ENCODE data around the gene THBS4.

Gene THBS4

DNA sequence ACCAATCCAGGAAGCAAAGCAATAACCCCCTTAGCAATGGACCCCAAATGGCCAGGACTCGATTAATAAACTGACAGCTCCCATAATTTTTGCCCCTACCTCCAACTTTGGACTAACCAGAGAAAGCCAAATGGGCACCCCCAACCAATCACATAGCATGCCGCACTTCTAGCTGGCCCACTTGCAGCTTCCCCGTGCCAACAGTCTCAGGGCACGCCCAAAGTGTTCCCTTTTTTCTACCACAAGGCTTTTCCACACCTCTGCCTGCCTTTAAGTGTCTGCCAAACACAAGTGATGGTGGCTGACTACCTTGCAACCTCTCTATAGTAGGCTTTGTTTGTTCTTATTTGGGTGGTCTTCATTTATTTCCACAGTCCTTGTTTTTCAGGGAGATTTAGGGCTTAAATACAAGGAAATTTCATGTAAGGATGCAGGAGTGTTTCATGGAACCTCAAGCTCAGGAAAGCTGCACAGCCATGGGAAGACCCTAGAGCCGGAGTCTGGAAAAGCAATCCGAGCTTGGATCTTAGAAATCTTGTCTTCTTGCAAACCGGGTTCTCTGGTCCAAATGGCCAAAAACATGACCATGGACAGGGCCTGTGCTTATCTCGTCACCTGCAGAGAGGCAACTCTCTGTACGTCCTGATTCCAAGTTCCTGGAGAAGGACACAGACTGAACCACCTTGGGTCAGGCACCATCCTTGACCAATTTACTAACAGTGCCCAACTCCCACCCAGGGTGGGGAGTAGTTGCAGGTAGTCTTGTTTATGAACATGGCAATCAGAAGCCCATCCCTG lies 89.2 kb downstream of the THBS4 start:
- Histone ChIP-seq H3K36me3 (ENCODE audit: control insufficient read depth in 1 of 2, insufficient read depth in 2 of 2, low read length in 2 of 2) (no peaks in the 10 kb centered on the region), H4K91ac (ENCODE audit: low read depth, low read length) (no peak overlapping the region), H3K27ac (ENCODE audit: low read depth, low read length) (no peak overlapping the region), H3K4me1 (ENCODE audit: control insufficient read depth in 1 of 2, insufficient read depth in 2 of 2, low read length in 2 of 2) (peaks cover 2 to 4% of the 10 kb centered on the region in 2 experiments), H3K4ac (ENCODE audit: low read depth, low read length) (no peak overlapping the region), H3K23ac (ENCODE audit: low read length) (no peak overlapping the region), H3K27me3 (ENCODE audit: insufficient read depth, low read length) (no peaks in the 10 kb centered on the region), H3K4me2 (ENCODE audit: low read length) (no peak overlapping the region), H2AK5ac (ENCODE audit: low read length) (no peak overlapping the region), H2BK120ac (ENCODE audit: insufficient read depth, low read length, poor library complexity) (no peak overlapping the region), H2BK12ac (ENCODE audit: low read length) (no peak overlapping the region), H2BK5ac (ENCODE audit: low read depth, low read length, poor library complexity) (no peak overlapping the region), H2AFZ (ENCODE audit: insufficient read depth, low read length, poor library complexity) (no peak overlapping the region), H4K12ac (ENCODE audit: low read depth, low read length) (no peak overlapping the region), H3K4me3 (ENCODE audit: low read depth, low read length) (no peak overlapping the region), H3K9me3 (ENCODE audit: insufficient read depth, low read depth, low read length) (no peaks in the 10 kb centered on the region), H4K8ac (ENCODE audit: low read depth, low read length) (no peak overlapping the region), H3K14ac (ENCODE audit: low read length) (no peak overlapping the region), H3K79me1 (ENCODE audit: low read length) (no peaks in the 10 kb centered on the region), H3K9ac (ENCODE audit: low read length) (no peak overlapping the region), H3K18ac (ENCODE audit: low read length) (no peak overlapping the region), H3K79me2 (ENCODE audit: control insufficient read depth, insufficient read depth, low read length, poor library complexity) (no peaks in the 10 kb centered on the region)
- no peak for DNase-seq
- WGBS (ENCODE audit: extremely low coverage, insufficient coverage, insufficient read length) = no CpG with 5 or more reads among the region's 9 CpGs

DNA sequence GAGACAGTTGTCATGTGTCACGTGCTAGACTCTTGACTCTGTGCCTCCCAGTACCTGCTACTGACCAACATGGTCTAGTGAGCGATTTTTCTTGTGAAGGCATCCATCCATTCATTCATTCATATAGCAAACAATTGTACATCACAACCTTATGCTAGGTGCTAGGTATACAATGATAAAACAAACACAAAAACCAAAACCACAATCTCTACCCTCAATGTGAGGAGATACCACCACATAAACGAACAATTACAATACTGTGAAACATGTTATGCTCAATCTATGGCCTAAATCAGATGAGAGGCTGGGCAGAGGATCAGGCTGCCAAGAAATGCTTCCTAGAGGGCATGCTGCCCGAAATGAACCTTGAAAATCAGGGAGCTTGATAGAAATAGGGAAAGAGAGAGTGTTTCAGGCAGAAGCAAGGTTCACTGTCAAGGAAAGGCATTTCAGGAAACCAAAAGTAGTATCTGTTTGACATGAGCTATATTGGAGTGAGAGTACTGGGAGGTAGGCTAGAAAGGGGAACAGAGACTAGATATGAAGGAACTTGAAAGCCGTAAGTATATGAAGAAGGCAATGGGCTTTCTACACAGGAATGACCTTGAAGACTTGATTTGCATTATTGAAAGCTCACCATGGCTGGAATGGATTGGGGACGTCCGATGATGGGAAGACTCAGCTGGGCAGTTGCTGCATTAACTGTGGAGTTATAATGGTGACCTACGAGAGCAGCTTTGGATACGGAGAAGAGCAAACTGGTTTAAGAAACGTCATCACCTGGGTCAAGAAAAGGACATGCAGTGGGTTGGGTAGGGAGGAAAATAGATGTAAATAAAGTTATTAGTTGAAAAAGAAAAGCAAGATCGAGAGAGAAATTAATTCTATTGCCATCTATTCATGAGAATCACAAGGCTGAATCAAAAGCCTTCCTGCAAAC lies 90.1 kb downstream of the THBS4 start:
- no peak overlapping the region for H4K8ac ChIP-seq (ENCODE audit: low read depth, low read length)
- H2BK5ac ChIP-seq (ENCODE audit: low read depth, low read length, poor library complexity) = no peak overlapping the region
- H3K9me3 ChIP-seq (ENCODE audit: insufficient read depth, low read depth, low read length) = no peaks in the 10 kb centered on the region
- H3K4me1 ChIP-seq (ENCODE audit: control insufficient read depth in 1 of 2, insufficient read depth in 2 of 2, low read length in 2 of 2) = peaks cover 2 to 5% of the 10 kb centered on the region in 2 experiments
- H2BK12ac ChIP-seq (ENCODE audit: low read length) = no peak overlapping the region
- H2BK120ac ChIP-seq (ENCODE audit: insufficient read depth, low read length, poor library complexity) = no peak overlapping the region
- no peaks in the 10 kb centered on the region for H3K79me2 ChIP-seq (ENCODE audit: control insufficient read depth, insufficient read depth, low read length, poor library complexity)
- no peak overlapping the region for H3K4me2 ChIP-seq (ENCODE audit: low read length)
- H4K91ac ChIP-seq (ENCODE audit: low read depth, low read length) = no peak overlapping the region
- no peak overlapping the region for H3K4me3 ChIP-seq (ENCODE audit: low read depth, low read length)
- no peak overlapping the region for H2AK5ac ChIP-seq (ENCODE audit: low read length)
- no peak overlapping the region for H3K9ac ChIP-seq (ENCODE audit: low read length)
- no peak overlapping the region for H3K4ac ChIP-seq (ENCODE audit: low read depth, low read length)
- DNase-seq = no peak
- H3K79me1 ChIP-seq (ENCODE audit: low read length) = no peaks in the 10 kb centered on the region
- WGBS (ENCODE audit: extremely low coverage, insufficient coverage, insufficient read length) = 100% methylated on average over 1 of the region's 11 CpGs
- H3K14ac ChIP-seq (ENCODE audit: low read length) = no peak overlapping the region
- no peak overlapping the region for H2AFZ ChIP-seq (ENCODE audit: insufficient read depth, low read length, poor library complexity)
- H3K27ac ChIP-seq (ENCODE audit: low read depth, low read length) = no peak overlapping the region
- H3K36me3 ChIP-seq (ENCODE audit: control insufficient read depth in 1 of 2, insufficient read depth in 2 of 2, low read length in 2 of 2) = no peaks in the 10 kb centered on the region
- no peak overlapping the region for H3K18ac ChIP-seq (ENCODE audit: low read length)
- H3K23ac ChIP-seq (ENCODE audit: low read length) = no peak overlapping the region
- H3K27me3 ChIP-seq (ENCODE audit: insufficient read depth, low read length) = no peaks in the 10 kb centered on the region
- H4K12ac ChIP-seq (ENCODE audit: low read depth, low read length) = no peak overlapping the region

GRCh38 chr5:80125962-80126480 lies 90.9 kb downstream of the THBS4 start:
- no peak overlapping the region for H2BK12ac ChIP-seq (ENCODE audit: low read length)
- H3K27me3 ChIP-seq (ENCODE audit: insufficient read depth, low read length) = no peaks in the 10 kb centered on the region
- no peak overlapping the region for H2AFZ ChIP-seq (ENCODE audit: insufficient read depth, low read length, poor library complexity)
- H3K9me3 ChIP-seq (ENCODE audit: insufficient read depth, low read depth, low read length) = no peaks in the 10 kb centered on the region
- WGBS (ENCODE audit: extremely low coverage, insufficient coverage, insufficient read length) = no CpG with 5 or more reads among the region's 4 CpGs
- no peak overlapping the region for H3K4me3 ChIP-seq (ENCODE audit: low read depth, low read length)
- no peak overlapping the region for H3K23ac ChIP-seq (ENCODE audit: low read length)
- H3K79me2 ChIP-seq (ENCODE audit: control insufficient read depth, insufficient read depth, low read length, poor library complexity) = no peaks in the 10 kb centered on the region
- H2BK120ac ChIP-seq (ENCODE audit: insufficient read depth, low read length, poor library complexity) = no peak overlapping the region
- H4K8ac ChIP-seq (ENCODE audit: low read depth, low read length) = no peak overlapping the region
- H3K9ac ChIP-seq (ENCODE audit: low read length) = no peak overlapping the region
- no peak overlapping the region for H3K18ac ChIP-seq (ENCODE audit: low read length)
- H3K4me1 ChIP-seq (ENCODE audit: control insufficient read depth in 1 of 2, insufficient read depth in 2 of 2, low read length in 2 of 2) = peaks cover 2 to 5% of the 10 kb centered on the region in 2 experiments
- H3K79me1 ChIP-seq (ENCODE audit: low read length) = no peaks in the 10 kb centered on the region
- peak in 1 of 2 donors; percentile 54 for DNase-seq
- no peak overlapping the region for H3K14ac ChIP-seq (ENCODE audit: low read length)
- no peak overlapping the region for H3K4ac ChIP-seq (ENCODE audit: low read depth, low read length)
- no peak overlapping the region for H2BK5ac ChIP-seq (ENCODE audit: low read depth, low read length, poor library complexity)
- H3K27ac ChIP-seq (ENCODE audit: low read depth, low read length) = no peak overlapping the region
- no peak overlapping the region for H3K4me2 ChIP-seq (ENCODE audit: low read length)
- H4K12ac ChIP-seq (ENCODE audit: low read depth, low read length) = no peak overlapping the region
- H2AK5ac ChIP-seq (ENCODE audit: low read length) = no peak overlapping the region
- H3K36me3 ChIP-seq (ENCODE audit: control insufficient read depth in 1 of 2, insufficient read depth in 2 of 2, low read length in 2 of 2) = no peaks in the 10 kb centered on the region
- H4K91ac ChIP-seq (ENCODE audit: low read depth, low read length) = no peak overlapping the region

DNA sequence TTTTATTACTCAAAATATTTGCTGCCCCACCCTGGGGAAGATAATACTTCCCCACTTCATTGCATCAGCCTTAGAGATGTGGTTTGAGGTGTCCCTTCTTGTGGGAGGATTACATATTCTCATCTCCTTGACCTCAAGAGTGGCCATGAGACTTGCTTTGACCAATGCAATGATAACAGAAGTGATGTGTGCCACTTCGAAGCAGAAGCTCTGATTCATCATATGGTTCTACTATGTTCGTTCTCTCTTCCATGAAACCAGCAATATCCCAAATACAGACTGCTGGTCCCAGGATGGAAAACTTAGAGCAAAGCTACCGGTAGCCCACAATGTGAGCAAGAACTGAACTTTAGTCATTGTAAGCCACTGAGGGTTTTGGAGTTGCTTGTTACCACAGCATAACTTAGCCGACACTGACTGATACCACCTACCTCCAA lies 92.0 kb downstream of the THBS4 start:
- Histone ChIP-seq H4K12ac (ENCODE audit: low read depth, low read length) (no peak overlapping the region), H3K79me1 (ENCODE audit: low read length) (no peaks in the 10 kb centered on the region), H2AK5ac (ENCODE audit: low read length) (no peak overlapping the region), H3K9ac (ENCODE audit: low read length) (no peak overlapping the region), H3K9me3 (ENCODE audit: insufficient read depth, low read depth, low read length) (peaks cover 1% of the 10 kb centered on the region), H3K79me2 (ENCODE audit: control insufficient read depth, insufficient read depth, low read length, poor library complexity) (no peaks in the 10 kb centered on the region), H3K4me1 (ENCODE audit: control insufficient read depth in 1 of 2, insufficient read depth in 2 of 2, low read length in 2 of 2) (peaks cover 2 to 5% of the 10 kb centered on the region in 2 experiments), H3K27me3 (ENCODE audit: insufficient read depth, low read length) (no peaks in the 10 kb centered on the region), H3K36me3 (ENCODE audit: control insufficient read depth in 1 of 2, insufficient read depth in 2 of 2, low read length in 2 of 2) (no peaks in the 10 kb centered on the region), H4K8ac (ENCODE audit: low read depth, low read length) (no peak overlapping the region), H2BK5ac (ENCODE audit: low read depth, low read length, poor library complexity) (no peak overlapping the region), H2BK12ac (ENCODE audit: low read length) (peak overlapping the region; percentile 15), H3K4me2 (ENCODE audit: low read length) (no peak overlapping the region), H3K4ac (ENCODE audit: low read depth, low read length) (no peak overlapping the region), H2AFZ (ENCODE audit: insufficient read depth, low read length, poor library complexity) (no peak overlapping the region), H4K91ac (ENCODE audit: low read depth, low read length) (no peak overlapping the region), H2BK120ac (ENCODE audit: insufficient read depth, low read length, poor library complexity) (peak overlapping the region; percentile 14), H3K23ac (ENCODE audit: low read length) (no peak overlapping the region), H3K4me3 (ENCODE audit: low read depth, low read length) (no peak overlapping the region), H3K27ac (ENCODE audit: low read depth, low read length) (no peak overlapping the region), H3K18ac (ENCODE audit: low read length) (no peak overlapping the region), H3K14ac (ENCODE audit: low read length) (no peak overlapping the region)
- WGBS (ENCODE audit: extremely low coverage, insufficient coverage, insufficient read length) = no CpG with 5 or more reads among the region's 4 CpGs
- peak in 1 of 2 donors; percentile 37 for DNase-seq

Measured in trophoblast cell (in vitro differentiated cells and primary cell).